Dermis blood vessel endothelial cell (primary cell): ENCODE measurements around the gene CDH12. TPM values are rescaled to one million over a fixed set of nuclear protein-coding genes. Genes with fewer than 3 reads are reported as not detected.
"Not testable (repeated sequence)": the region's sequence is repeated elsewhere in the genome, so short reads cannot be mapped to it uniquely, and the experiment has no call there.

ENCODE experiments used
- DNase-seq: peaks from one replicate; pipeline ENCODE4 v3.0.0; 2010
- total RNA-seq: library from RNA; depleted of rRNA; stranded (reverse); fragments of >200 nt; gene quantifications from 2 replicates; pipeline ENCODE4 v1.2.3, GENCODE V29; 2014

Gene CDH12
- total RNA-seq, 1 donor from 2014 or later: not detected

- no peak for DNase-seq
These were observed 602.6 kb downstream of the CDH12 start for GRCh38 chr5:22250528-22250927.

- no peak for DNase-seq
These were observed 603.9 kb downstream of the CDH12 start for GRCh38 chr5:22249209-22249729.

- no peak for DNase-seq
These were observed 607.4 kb downstream of the CDH12 start for GRCh38 chr5:22245770-22246169.

GRCh38 chr5:22242532-22242931, 610.6 kb downstream of the CDH12 start:
- DNase-seq: no peak

GRCh38 chr5:22238047-22238446, 615.1 kb downstream of the CDH12 start:
- DNase-seq: no peak

GRCh38 chr5:22226423-22226822, 626.7 kb downstream of the CDH12 start:
- DNase-seq: no peak

GRCh38 chr5:22223079-22223478, 630.1 kb downstream of the CDH12 start:
- DNase-seq: no peak

- DNase-seq: not testable (repeated sequence)
These were observed 639.2 kb downstream of the CDH12 start for GRCh38 chr5:22213703-22214495.

- DNase-seq: not testable (repeated sequence)
These were observed 640.7 kb downstream of the CDH12 start for GRCh38 chr5:22212254-22212991.

- DNase-seq: not testable (repeated sequence)
These were observed 644.7 kb downstream of the CDH12 start for GRCh38 chr5:22208463-22208862.

- not testable (repeated sequence) for DNase-seq
These were observed 664.5 kb downstream of the CDH12 start for GRCh38 chr5:22188651-22189050.

GRCh38 chr5:22187632-22188228, 665.4 kb downstream of the CDH12 start:
- not testable (repeated sequence) for DNase-seq

GRCh38 chr5:22169226-22169625, 683.9 kb downstream of the CDH12 start:
- DNase-seq: not testable (repeated sequence)

GRCh38 chr5:22168704-22169103, 684.4 kb downstream of the CDH12 start:
- DNase-seq: not testable (repeated sequence)

- not testable (repeated sequence) for DNase-seq
These were observed 687.2 kb downstream of the CDH12 start for GRCh38 chr5:22165931-22166330.

GRCh38 chr5:22164910-22165748, 688.0 kb downstream of the CDH12 start:
- not testable (repeated sequence) for DNase-seq

GRCh38 chr5:22156953-22157352, 696.2 kb downstream of the CDH12 start:
- DNase-seq: not testable (repeated sequence)

- DNase-seq: not testable (repeated sequence)
These were observed 698.4 kb downstream of the CDH12 start for GRCh38 chr5:22154779-22155178.

- not testable (repeated sequence) for DNase-seq
These were observed 701.3 kb downstream of the CDH12 start for GRCh38 chr5:22151801-22152200.

- not testable (repeated sequence) for DNase-seq
These were observed 712.7 kb downstream of the CDH12 start for GRCh38 chr5:22140418-22140817.

GRCh38 chr5:22139662-22140300, 713.4 kb downstream of the CDH12 start:
- DNase-seq: not testable (repeated sequence)

- no peak for DNase-seq
These were observed 741.8 kb downstream of the CDH12 start for GRCh38 chr5:22111320-22111719.
